Activated T-helper 1 cell treated with anti-CD3 and anti-CD28 coated beads, Interleukin-12 subunit alpha, Interleukin-12 subunit beta, Interleukin-2, Interleukin-4 antibody, amounts not matched to agents 30 ng/mL and 10 ng/mL and 1 ng/mL, durations not matched to agents 14 hours and 24 hours and 36 hours (primary cell): Measurements from ENCODE around the gene SPATA3. TPM values are rescaled to one million over a fixed set of nuclear protein-coding genes. Genes with fewer than 3 reads are reported as not detected.
"Not testable (repeated sequence)": the region's sequence is repeated elsewhere in the genome, so short reads cannot be mapped to it uniquely, and the experiment has no call there.

Experiments
- DNase-seq: peaks from one replicate; pipeline ENCODE4 v3.0.0; 2021; ENCODE audit warnings: low spot score
- H3K27ac Mint-ChIP-seq: one replicate; pipeline ENCODE4 v1.8.0; 2021; ENCODE audit warnings: mild to moderate bottlenecking, mixed read lengths
- H3K27me3 Mint-ChIP-seq: one replicate; pipeline ENCODE4 v1.8.0; 2022; ENCODE audit warnings: mild to moderate bottlenecking, moderate library complexity, mixed read lengths; ENCODE audit not compliant: insufficient read depth
- H3K36me3 Mint-ChIP-seq: one replicate; pipeline ENCODE4 v1.8.0; 2021; ENCODE audit warnings: low read depth, mixed read lengths
- H3K4me1 Mint-ChIP-seq: one replicate; pipeline ENCODE4 v1.8.0; 2021; ENCODE audit warnings: low read depth, mixed read lengths
- H3K4me3 Mint-ChIP-seq: one replicate; pipeline ENCODE4 v1.8.0; 2021; ENCODE audit warnings: mild to moderate bottlenecking, moderate library complexity, mixed read lengths
- H3K9me3 Mint-ChIP-seq: one replicate; pipeline ENCODE4 v1.8.0; 2021; ENCODE audit warnings: mixed read lengths
- intact Hi-C: fragments of 100-400 bp; cut with micrococcal nuclease; formaldehyde crosslinking; loops from one replicate; pipeline ENCODE4 v1.15.1; 2024
- total RNA-seq: library from RNA; stranded (reverse); gene quantifications from 2 replicates; pipeline ENCODE4 v1.2.3, GENCODE V29; 2022

SPATA3 gene
- total RNA-seq, 1 donor from 2014 or later: not detected

GRCh38 chr2:231025059-231025458, 29.1 kb downstream of the SPATA3 start:
- H3K4me3 Mint-ChIP-seq, DNase-seq, H3K4me1 Mint-ChIP-seq, H3K36me3 Mint-ChIP-seq, H3K27ac Mint-ChIP-seq, intact Hi-C loops, H3K9me3 Mint-ChIP-seq: not testable (repeated sequence)
- H3K27me3 Mint-ChIP-seq: peaks cover 22% of the 10 kb centered on the region

GRCh38 chr2:231028889-231029288, 33.0 kb downstream of the SPATA3 start:
- Mint-ChIP-seq H3K9me3 (no peaks in the 10 kb centered on the region), H3K27ac (no peak overlapping the region), H3K27me3 (peaks cover 32% of the 10 kb centered on the region), H3K4me3 (no peak overlapping the region), H3K4me1 (no peaks in the 10 kb centered on the region), H3K36me3 (no peaks in the 10 kb centered on the region)
- intact Hi-C loops: no loop called here
- DNase-seq: no peak

- H3K4me1 Mint-ChIP-seq: no peaks in the 10 kb centered on the region
- H3K36me3 Mint-ChIP-seq: no peaks in the 10 kb centered on the region
- H3K27ac Mint-ChIP-seq: no peak overlapping the region
- no peaks in the 10 kb centered on the region for H3K9me3 Mint-ChIP-seq
- no peak overlapping the region for H3K4me3 Mint-ChIP-seq
- peaks cover 36% of the 10 kb centered on the region for H3K27me3 Mint-ChIP-seq
- intact Hi-C loops: no loop called here
- DNase-seq: no peak
Observed at GRCh38 chr2:231029563-231029962, 33.6 kb downstream of the SPATA3 start.

- Mint-ChIP-seq H3K36me3 (no peaks in the 10 kb centered on the region), H3K4me3 (no peak overlapping the region), H3K4me1 (no peaks in the 10 kb centered on the region), H3K27me3 (peaks cover 43% of the 10 kb centered on the region), H3K27ac (no peak overlapping the region), H3K9me3 (no peaks in the 10 kb centered on the region)
- intact Hi-C loops: no loop called here
- DNase-seq: no peak
Observed at GRCh38 chr2:231030725-231031124, 34.8 kb downstream of the SPATA3 start.

- no peak for DNase-seq
- H3K27me3 Mint-ChIP-seq: peaks cover 50% of the 10 kb centered on the region
- no peaks in the 10 kb centered on the region for H3K9me3 Mint-ChIP-seq
- no peaks in the 10 kb centered on the region for H3K36me3 Mint-ChIP-seq
- intact Hi-C loops: no loop called here
- no peaks in the 10 kb centered on the region for H3K4me1 Mint-ChIP-seq
- H3K27ac Mint-ChIP-seq: no peak overlapping the region
- no peak overlapping the region for H3K4me3 Mint-ChIP-seq
Observed at GRCh38 chr2:231032575-231033140, 36.7 kb downstream of the SPATA3 start.

GRCh38 chr2:231033147-231034132, 37.5 kb downstream of the SPATA3 start:
- DNase-seq: no peak
- H3K27me3 Mint-ChIP-seq: peaks cover 49% of the 10 kb centered on the region
- H3K36me3 Mint-ChIP-seq: no peaks in the 10 kb centered on the region
- intact Hi-C loops: no loop called here
- H3K27ac Mint-ChIP-seq: no peak overlapping the region
- H3K4me1 Mint-ChIP-seq: no peaks in the 10 kb centered on the region
- no peak overlapping the region for H3K4me3 Mint-ChIP-seq
- H3K9me3 Mint-ChIP-seq: no peaks in the 10 kb centered on the region

GRCh38 chr2:231034291-231034882, 38.5 kb downstream of the SPATA3 start:
- H3K27ac Mint-ChIP-seq: no peak overlapping the region
- H3K36me3 Mint-ChIP-seq: no peaks in the 10 kb centered on the region
- DNase-seq: no peak
- H3K4me3 Mint-ChIP-seq: no peak overlapping the region
- H3K9me3 Mint-ChIP-seq: no peaks in the 10 kb centered on the region
- intact Hi-C loops: no loop called here
- H3K27me3 Mint-ChIP-seq: peaks cover 58% of the 10 kb centered on the region
- no peaks in the 10 kb centered on the region for H3K4me1 Mint-ChIP-seq

GRCh38 chr2:231036131-231036530, 40.2 kb downstream of the SPATA3 start:
- peaks cover 67% of the 10 kb centered on the region for H3K27me3 Mint-ChIP-seq
- peak overlapping the region; percentile 9 for H3K4me3 Mint-ChIP-seq

GRCh38 chr2:231036578-231037106, 40.7 kb downstream of the SPATA3 start:
- H3K4me3 Mint-ChIP-seq: no peak overlapping the region
- intact Hi-C loops: no loop called here
- no peaks in the 10 kb centered on the region for H3K4me1 Mint-ChIP-seq
- no peaks in the 10 kb centered on the region for H3K9me3 Mint-ChIP-seq
- H3K27ac Mint-ChIP-seq: no peak overlapping the region
- peaks cover 67% of the 10 kb centered on the region for H3K27me3 Mint-ChIP-seq
- H3K36me3 Mint-ChIP-seq: peaks cover 2% of the 10 kb centered on the region
- no peak for DNase-seq

More at GRCh38 chr2:231036131-231036530, 40.2 kb downstream of the SPATA3 start:
- no peaks in the 10 kb centered on the region for H3K9me3 Mint-ChIP-seq
- no peak overlapping the region for H3K27ac Mint-ChIP-seq
- peaks cover 2% of the 10 kb centered on the region for H3K36me3 Mint-ChIP-seq
- intact Hi-C loops: no loop called here
- H3K4me1 Mint-ChIP-seq: no peaks in the 10 kb centered on the region
- no peak for DNase-seq

- peaks cover 70% of the 10 kb centered on the region for H3K27me3 Mint-ChIP-seq
Observed at GRCh38 chr2:231037202-231037730, 41.3 kb downstream of the SPATA3 start, which contains the start of gene C2orf72. Gene C2orf72, plus strand, starts transcription at chr2:231037523. Its CDS starts 43 bp downstream, at chr2:231037566.

GRCh38 chr2:231037731-231038482, 42.0 kb downstream of the SPATA3 start:
- Mint-ChIP-seq H3K27ac (no peak overlapping the region), H3K4me3 (no peak overlapping the region), H3K4me1 (no peaks in the 10 kb centered on the region), H3K27me3 (peaks cover 75% of the 10 kb centered on the region), H3K36me3 (peaks cover 2% of the 10 kb centered on the region), H3K9me3 (no peaks in the 10 kb centered on the region)
- DNase-seq: no peak
- intact Hi-C loops: no loop called here

More at GRCh38 chr2:231037202-231037730, 41.3 kb downstream of the SPATA3 start, which contains the start of gene C2orf72:
- Mint-ChIP-seq H3K4me1 (no peaks in the 10 kb centered on the region), H3K36me3 (peaks cover 2% of the 10 kb centered on the region), H3K4me3 (peak within 1 kb of the TSS; percentile 67), H3K27ac (no peak within 1 kb of the TSS), H3K9me3 (no peaks in the 10 kb centered on the region)
- intact Hi-C loops: no loop called here
- DNase-seq: no peak
